ENCODE measurements around the gene FAM151B. TPM values are rescaled to one million over a fixed set of nuclear protein-coding genes. Genes with fewer than 3 reads are reported as not detected.
"Not testable (repeated sequence)": the region's sequence is repeated elsewhere in the genome, so short reads cannot be mapped to it uniquely, and the experiment has no call there.

Gene FAM151B
- total and polyA plus RNA-seq, 5 donors from 2014 or later: 0.32 TPM; not detected in 4

DNA sequence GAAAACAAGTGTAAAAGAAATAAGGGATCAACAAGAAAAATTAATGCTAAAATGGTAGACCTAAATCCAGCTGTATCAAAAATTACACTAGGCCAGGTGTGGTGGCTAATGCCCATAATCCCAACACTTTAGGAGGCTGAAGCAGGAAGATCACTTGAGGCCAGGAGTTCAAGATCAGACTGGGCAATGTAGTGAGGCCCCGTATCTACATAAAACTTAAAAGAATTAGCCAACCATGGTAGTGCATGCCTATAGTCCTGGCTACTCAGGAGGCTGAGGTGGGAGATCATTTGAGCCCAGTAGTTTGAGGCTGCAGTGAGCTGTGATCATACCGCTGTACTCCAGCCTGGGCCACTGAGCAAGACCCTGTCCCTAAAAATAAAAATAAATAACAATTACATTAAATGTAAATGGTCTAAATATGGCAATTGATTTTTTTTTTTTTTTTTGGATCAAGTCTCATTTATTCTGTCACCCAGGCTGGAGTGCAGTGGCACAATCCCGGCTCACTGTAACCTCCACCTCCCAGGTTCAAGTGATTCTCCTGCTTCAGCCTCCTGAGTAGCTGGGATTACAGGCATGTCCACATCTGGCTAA is 4.2 kb upstream of the FAM151B start:
- H3K27me3 ChIP-seq (ENCODE audit: control insufficient read depth, insufficient read depth, low read length): peaks cover 14% of the 10 kb centered on the region
- H3K4me1 Mint-ChIP-seq: peaks cover 3 to 17% (median 14%) of the 10 kb centered on the region in 4 donors
- H3K9me3 ChIP-seq (ENCODE audit: control insufficient read depth in 2 of 2, low read length in 2 of 2): peaks cover 0 to 3% of the 10 kb centered on the region in 2 experiments
- no peak overlapping the region for H3K4me3 Mint-ChIP-seq
- ATAC-seq (ENCODE audit: low read depth in 2 of 2) (no peak), DNase-seq (no peak)
- H3K27ac ChIP-seq (ENCODE audit: insufficient read depth, low read length, poor library complexity, severe bottlenecking): no peak overlapping the region
- no peak overlapping the region for H3K4me3 ChIP-seq (ENCODE audit: low read depth, low read length)
- peaks cover 27% of the 10 kb centered on the region for H3K27me3 Mint-ChIP-seq
- peaks cover 0 to 25% (median 7%) of the 10 kb centered on the region in 7 donors for H3K9me3 Mint-ChIP-seq
- H3K27ac Mint-ChIP-seq: no peak overlapping the region
- peaks cover 11% of the 10 kb centered on the region for H3K4me1 ChIP-seq (ENCODE audit: control insufficient read depth, insufficient read depth, low read length, poor library complexity, severe bottlenecking)
- no peaks in the 10 kb centered on the region for H3K36me3 ChIP-seq (ENCODE audit: control insufficient read depth, insufficient read depth, low read length)
- peaks cover 13% of the 10 kb centered on the region for H3K36me3 Mint-ChIP-seq

DNA sequence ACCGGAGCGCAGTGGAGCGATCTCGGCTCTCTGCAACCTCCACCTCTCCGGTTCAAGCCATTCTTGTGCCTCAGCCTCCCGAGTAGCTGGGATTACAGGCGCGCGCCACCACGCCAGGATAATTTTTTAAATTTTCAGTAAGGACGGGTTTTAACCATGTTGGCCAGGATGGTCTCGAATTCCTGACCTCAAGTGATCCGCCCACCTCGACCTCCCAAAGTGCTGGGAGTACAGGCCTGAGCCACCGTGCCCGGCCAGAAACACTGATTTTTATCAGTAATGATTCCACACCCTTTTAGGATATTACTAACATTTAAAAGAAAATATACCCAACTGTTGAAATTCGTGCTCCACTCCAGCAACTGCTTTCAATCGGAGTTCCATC is 464 bp upstream of the FAM151B start:
- H3K4me3 ChIP-seq (ENCODE audit: low read depth, low read length): peak overlapping the region; percentile 43
- H3K9me3 Mint-ChIP-seq: peaks cover 0 to 11% (median 6%) of the 10 kb centered on the region in 7 donors
- H3K36me3 Mint-ChIP-seq: no peaks in the 10 kb centered on the region
- H3K27me3 Mint-ChIP-seq: peaks cover 51% of the 10 kb centered on the region
- DNase-seq (no peak), ATAC-seq (ENCODE audit: low read depth in 2 of 2) (no peak)
- H3K4me1 ChIP-seq (ENCODE audit: control insufficient read depth, insufficient read depth, low read length, poor library complexity, severe bottlenecking): peaks cover 11% of the 10 kb centered on the region
- peaks cover 20% of the 10 kb centered on the region for H3K27me3 ChIP-seq (ENCODE audit: control insufficient read depth, insufficient read depth, low read length)
- H3K9me3 ChIP-seq (ENCODE audit: control insufficient read depth in 2 of 2, low read length in 2 of 2): peaks cover 0 to 3% of the 10 kb centered on the region in 2 experiments
- no peak overlapping the region for H3K27ac Mint-ChIP-seq
- H3K27ac ChIP-seq (ENCODE audit: insufficient read depth, low read length, poor library complexity, severe bottlenecking): no peak overlapping the region
- H3K4me3 Mint-ChIP-seq: peak overlapping the region; percentile 28 to 66 (median 43)
- H3K36me3 ChIP-seq (ENCODE audit: control insufficient read depth, insufficient read depth, low read length): no peaks in the 10 kb centered on the region
- H3K4me1 Mint-ChIP-seq: peaks cover 3 to 17% (median 13%) of the 10 kb centered on the region in 4 donors

DNA sequence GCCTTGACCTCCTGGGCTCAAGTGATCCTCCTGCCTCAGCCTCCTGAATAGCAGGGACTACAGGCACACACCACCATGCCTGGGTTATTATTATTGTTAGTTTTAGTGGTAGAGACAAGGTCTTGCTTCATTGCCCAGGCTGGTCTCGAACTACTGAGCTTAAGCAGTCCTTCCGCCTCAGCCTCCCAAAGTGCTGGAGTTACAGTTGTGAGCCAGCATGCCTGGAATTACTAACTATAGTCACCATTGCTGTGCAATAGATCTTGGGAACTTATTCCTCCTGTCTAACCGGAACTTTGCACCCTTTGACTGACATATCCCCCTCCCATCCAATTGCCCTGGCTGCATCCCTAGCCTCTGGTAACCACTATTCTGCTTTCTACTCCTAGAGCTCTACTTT is 3.4 kb downstream of the FAM151B start:
- H3K36me3 Mint-ChIP-seq: no peaks in the 10 kb centered on the region
- peaks cover 11% of the 10 kb centered on the region for H3K4me1 ChIP-seq (ENCODE audit: control insufficient read depth, insufficient read depth, low read length, poor library complexity, severe bottlenecking)

DNA sequence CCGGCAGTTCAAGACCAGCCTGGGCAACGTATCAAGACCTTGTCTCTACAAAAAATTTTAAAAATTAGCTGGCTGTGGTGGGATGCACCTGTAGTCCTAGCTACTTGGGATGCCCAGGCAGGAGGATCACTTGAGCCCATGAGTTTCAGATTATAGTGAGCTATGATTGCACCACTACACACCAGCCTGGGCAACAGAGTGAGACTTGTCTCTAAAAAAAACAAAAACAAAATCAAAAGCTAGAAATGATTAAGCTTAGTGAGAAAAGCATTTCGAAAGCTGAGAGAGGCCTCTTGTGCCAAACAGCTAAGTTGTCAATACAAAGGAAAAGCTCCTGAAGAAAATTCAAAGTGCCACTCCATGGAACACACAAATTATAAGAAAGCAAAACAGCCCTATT is 4.8 kb downstream of the FAM151B start:
- Mint-ChIP-seq H3K36me3 (no peaks in the 10 kb centered on the region), H3K27me3 (peaks cover 36% of the 10 kb centered on the region), H3K27ac (no peak overlapping the region), H3K4me3 (no peak overlapping the region), H3K9me3 (peaks cover 0 to 10% (median 1%) of the 10 kb centered on the region in 7 donors), H3K4me1 (peaks cover 2 to 9% (median 5%) of the 10 kb centered on the region in 4 donors)
- DNase-seq (no peak), ATAC-seq (ENCODE audit: low read depth in 2 of 2) (no peak)
- H3K9me3 ChIP-seq (ENCODE audit: control insufficient read depth in 2 of 2, low read length in 2 of 2): no peaks in the 10 kb centered on the region
- H3K36me3 ChIP-seq (ENCODE audit: control insufficient read depth, insufficient read depth, low read length): no peaks in the 10 kb centered on the region
- H3K4me3 ChIP-seq (ENCODE audit: low read depth, low read length): no peak overlapping the region
- peaks cover 9% of the 10 kb centered on the region for H3K27me3 ChIP-seq (ENCODE audit: control insufficient read depth, insufficient read depth, low read length)
- H3K4me1 ChIP-seq (ENCODE audit: control insufficient read depth, insufficient read depth, low read length, poor library complexity, severe bottlenecking): peaks cover 8% of the 10 kb centered on the region
- H3K27ac ChIP-seq (ENCODE audit: insufficient read depth, low read length, poor library complexity, severe bottlenecking): no peak overlapping the region

More for the DNA sequence above, 3.4 kb downstream of the FAM151B start:
- H3K4me1 Mint-ChIP-seq: peaks cover 3 to 17% (median 13%) of the 10 kb centered on the region in 4 donors
- no peak overlapping the region for H3K4me3 ChIP-seq (ENCODE audit: low read depth, low read length)
- H3K27ac Mint-ChIP-seq: no peak overlapping the region
- peaks cover 0 to 10% (median under 1%) of the 10 kb centered on the region in 7 donors for H3K9me3 Mint-ChIP-seq
- no peak for DNase-seq
- no peaks in the 10 kb centered on the region for H3K9me3 ChIP-seq (ENCODE audit: control insufficient read depth in 2 of 2, low read length in 2 of 2)
- no peaks in the 10 kb centered on the region for H3K36me3 ChIP-seq (ENCODE audit: control insufficient read depth, insufficient read depth, low read length)
- H3K4me3 Mint-ChIP-seq: no peak overlapping the region
- peaks cover 16% of the 10 kb centered on the region for H3K27me3 ChIP-seq (ENCODE audit: control insufficient read depth, insufficient read depth, low read length)
- ATAC-seq (ENCODE audit: low read depth in 2 of 2): no peak
- H3K27ac ChIP-seq (ENCODE audit: insufficient read depth, low read length, poor library complexity, severe bottlenecking): no peak overlapping the region
- peaks cover 42% of the 10 kb centered on the region for H3K27me3 Mint-ChIP-seq

DNA sequence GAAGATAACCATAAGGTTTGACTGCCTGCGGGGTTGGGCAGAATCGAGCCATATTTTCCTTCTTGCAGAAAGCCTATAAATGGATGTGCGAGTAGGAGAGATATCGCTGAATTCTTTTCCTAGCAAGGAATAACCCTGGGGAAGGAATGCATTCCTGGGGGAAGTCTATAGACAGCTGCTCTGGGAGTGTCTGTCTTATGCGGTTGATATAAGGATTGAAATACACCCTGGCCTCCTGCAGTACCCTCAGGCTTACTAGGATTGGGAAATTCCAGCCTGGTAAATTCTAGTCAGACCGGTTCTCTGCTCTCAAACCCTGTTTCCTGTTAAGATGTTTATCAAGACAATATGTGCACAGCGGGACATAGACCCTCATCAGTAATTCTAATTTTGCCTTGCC is 5.5 kb downstream of the FAM151B start:
- DNase-seq, H3K36me3 Mint-ChIP-seq: not testable (repeated sequence)

DNA sequence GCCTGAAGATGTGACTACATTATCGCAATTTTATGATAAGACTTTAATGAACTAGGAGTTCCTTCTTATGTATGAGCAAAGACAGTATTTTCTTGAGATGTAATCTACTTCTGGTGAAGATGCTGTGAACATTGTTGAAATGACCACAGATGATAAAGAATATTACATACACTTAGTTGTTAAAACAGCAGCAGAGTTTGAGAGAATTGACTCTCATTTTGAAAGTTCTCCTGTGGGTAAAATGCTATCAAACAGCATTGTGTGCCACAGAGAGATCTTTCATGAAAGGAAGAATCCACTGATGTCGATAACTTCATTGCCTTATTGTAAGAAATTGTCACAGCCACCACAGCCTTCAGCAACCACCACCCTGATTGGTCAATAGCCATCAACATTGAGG is 8.0 kb downstream of the FAM151B start:
- Mint-ChIP-seq H3K27me3 (peaks cover 31% of the 10 kb centered on the region), H3K4me1 (no peaks in the 10 kb centered on the region), H3K36me3 (no peaks in the 10 kb centered on the region), H3K4me3 (no peak overlapping the region), H3K27ac (no peak overlapping the region), H3K9me3 (peaks cover 0 to 4% (median 0%) of the 10 kb centered on the region in 7 donors)
- H3K4me1 ChIP-seq (ENCODE audit: control insufficient read depth, insufficient read depth, low read length, poor library complexity, severe bottlenecking): no peaks in the 10 kb centered on the region
- H3K4me3 ChIP-seq (ENCODE audit: low read depth, low read length): no peak overlapping the region
- no peak overlapping the region for H3K27ac ChIP-seq (ENCODE audit: insufficient read depth, low read length, poor library complexity, severe bottlenecking)
- H3K36me3 ChIP-seq (ENCODE audit: control insufficient read depth, insufficient read depth, low read length): no peaks in the 10 kb centered on the region
- DNase-seq (no peak), ATAC-seq (ENCODE audit: low read depth in 2 of 2) (no peak)
- no peaks in the 10 kb centered on the region for H3K9me3 ChIP-seq (ENCODE audit: control insufficient read depth in 2 of 2, low read length in 2 of 2)
- peaks cover 3% of the 10 kb centered on the region for H3K27me3 ChIP-seq (ENCODE audit: control insufficient read depth, insufficient read depth, low read length)

More for the DNA sequence above, 5.5 kb downstream of the FAM151B start:
- H3K9me3 ChIP-seq (ENCODE audit: control insufficient read depth in 2 of 2, low read length in 2 of 2); H3K4me1 ChIP-seq (ENCODE audit: control insufficient read depth, insufficient read depth, low read length, poor library complexity, severe bottlenecking); H3K27ac Mint-ChIP-seq; H3K27ac ChIP-seq (ENCODE audit: insufficient read depth, low read length, poor library complexity, severe bottlenecking); ATAC-seq (ENCODE audit: low read depth in 2 of 2); H3K9me3 Mint-ChIP-seq; H3K4me3 Mint-ChIP-seq; H3K4me1 Mint-ChIP-seq; H3K36me3 ChIP-seq (ENCODE audit: control insufficient read depth, insufficient read depth, low read length); H3K4me3 ChIP-seq (ENCODE audit: low read depth, low read length); H3K27me3 ChIP-seq (ENCODE audit: control insufficient read depth, insufficient read depth, low read length): not testable (repeated sequence)
- peaks cover 34% of the 10 kb centered on the region for H3K27me3 Mint-ChIP-seq

DNA sequence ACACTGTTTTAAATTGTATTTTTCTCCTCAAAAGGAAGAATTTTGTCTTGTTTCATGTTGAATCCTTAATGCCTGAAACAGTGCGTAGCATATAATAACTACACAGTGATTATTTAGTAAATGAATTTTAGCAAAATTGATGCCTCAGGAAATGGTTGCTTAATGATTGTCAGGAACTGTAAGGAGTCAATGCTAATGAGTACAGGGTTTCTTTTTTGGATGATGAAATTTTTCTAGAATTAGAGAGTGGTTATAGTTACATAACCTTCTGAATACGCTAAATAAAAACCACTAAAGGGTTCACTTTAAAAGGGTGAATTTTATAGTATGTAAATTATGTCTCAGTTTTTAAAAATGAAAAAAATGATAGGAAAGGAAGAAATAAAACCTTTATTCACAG is 14.9 kb downstream of the FAM151B start:
- H3K4me3 Mint-ChIP-seq: no peak overlapping the region
- H3K4me1 Mint-ChIP-seq: peaks cover 0 to 6% (median under 1%) of the 10 kb centered on the region in 4 donors
- H3K9me3 ChIP-seq (ENCODE audit: control insufficient read depth in 2 of 2, low read length in 2 of 2): no peaks in the 10 kb centered on the region
- ATAC-seq (ENCODE audit: low read depth in 2 of 2) (no peak), DNase-seq (no peak)
- H3K27me3 Mint-ChIP-seq: peaks cover 18% of the 10 kb centered on the region
- no peak overlapping the region for H3K4me3 ChIP-seq (ENCODE audit: low read depth, low read length)
- no peaks in the 10 kb centered on the region for H3K4me1 ChIP-seq (ENCODE audit: control insufficient read depth, insufficient read depth, low read length, poor library complexity, severe bottlenecking)
- H3K27ac ChIP-seq (ENCODE audit: insufficient read depth, low read length, poor library complexity, severe bottlenecking): no peak overlapping the region
- H3K36me3 Mint-ChIP-seq: no peaks in the 10 kb centered on the region
- peaks cover 0 to 1% (median 0%) of the 10 kb centered on the region in 7 donors for H3K9me3 Mint-ChIP-seq
- H3K36me3 ChIP-seq (ENCODE audit: control insufficient read depth, insufficient read depth, low read length): no peaks in the 10 kb centered on the region
- H3K27me3 ChIP-seq (ENCODE audit: control insufficient read depth, insufficient read depth, low read length): peaks cover 4% of the 10 kb centered on the region
- no peak overlapping the region for H3K27ac Mint-ChIP-seq

DNA sequence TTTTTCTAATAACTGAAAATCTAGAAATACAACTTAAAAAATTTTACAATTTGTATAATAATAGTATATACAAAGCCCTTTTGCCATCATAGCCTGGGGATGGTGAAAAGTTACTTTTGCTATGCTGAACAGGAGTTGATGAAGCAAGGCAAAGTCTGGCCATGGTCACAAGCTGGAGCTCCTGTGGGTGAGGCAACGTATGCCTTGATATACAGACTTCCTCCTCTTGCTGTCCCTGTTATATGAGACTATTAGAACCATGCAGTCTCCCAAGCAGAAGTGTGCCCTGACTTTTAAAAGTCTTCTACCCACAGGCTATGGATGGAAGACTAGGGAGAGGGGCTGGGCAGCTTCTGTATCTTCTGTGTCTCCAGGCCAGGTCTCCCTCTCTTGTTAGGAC is 15.7 kb downstream of the FAM151B start:
- Histone ChIP-seq H3K4me3 (ENCODE audit: low read depth, low read length) (no peak overlapping the region), H3K27me3 (ENCODE audit: control insufficient read depth, insufficient read depth, low read length) (peaks cover 4% of the 10 kb centered on the region), H3K36me3 (ENCODE audit: control insufficient read depth, insufficient read depth, low read length) (no peaks in the 10 kb centered on the region), H3K27ac (ENCODE audit: insufficient read depth, low read length, poor library complexity, severe bottlenecking) (no peak overlapping the region), H3K9me3 (ENCODE audit: control insufficient read depth in 2 of 2, low read length in 2 of 2) (no peaks in the 10 kb centered on the region), H3K4me1 (ENCODE audit: control insufficient read depth, insufficient read depth, low read length, poor library complexity, severe bottlenecking) (no peaks in the 10 kb centered on the region)
- no peak overlapping the region for H3K4me3 Mint-ChIP-seq
- H3K9me3 Mint-ChIP-seq: peaks cover 0 to 1% (median 0%) of the 10 kb centered on the region in 7 donors
- peaks cover 0 to 6% (median under 1%) of the 10 kb centered on the region in 4 donors for H3K4me1 Mint-ChIP-seq
- peaks cover 19% of the 10 kb centered on the region for H3K27me3 Mint-ChIP-seq
- no peak for ATAC-seq (ENCODE audit: low read depth in 2 of 2)
- peak overlapping the region in 1 of 3 donors; percentile 22 for H3K27ac Mint-ChIP-seq
- H3K36me3 Mint-ChIP-seq: no peaks in the 10 kb centered on the region
- no peak for DNase-seq
